GM23248 (cell line): ENCODE measurements around the gene PPP1R12A.

Experiments
- EZH2 ChIP-seq: fragments of 200-600 bp; sonication (generic); IDR thresholded peaks from 2 replicates; pipeline ENCODE4 v1.6.1; 2018; ENCODE audit warnings: antibody characterized with exemption, mild to moderate bottlenecking; ENCODE audit not compliant: insufficient read depth, poor library complexity, severe bottlenecking
- EZH2phosphoT487 ChIP-seq: fragments of 200-600 bp; sonication (generic); IDR thresholded peaks from 2 replicates; pipeline ENCODE4 v1.6.1; 2018; ENCODE audit warnings: antibody characterized with exemption, moderate library complexity, mild to moderate bottlenecking, low read depth; ENCODE audit not compliant: insufficient read depth

DNA sequence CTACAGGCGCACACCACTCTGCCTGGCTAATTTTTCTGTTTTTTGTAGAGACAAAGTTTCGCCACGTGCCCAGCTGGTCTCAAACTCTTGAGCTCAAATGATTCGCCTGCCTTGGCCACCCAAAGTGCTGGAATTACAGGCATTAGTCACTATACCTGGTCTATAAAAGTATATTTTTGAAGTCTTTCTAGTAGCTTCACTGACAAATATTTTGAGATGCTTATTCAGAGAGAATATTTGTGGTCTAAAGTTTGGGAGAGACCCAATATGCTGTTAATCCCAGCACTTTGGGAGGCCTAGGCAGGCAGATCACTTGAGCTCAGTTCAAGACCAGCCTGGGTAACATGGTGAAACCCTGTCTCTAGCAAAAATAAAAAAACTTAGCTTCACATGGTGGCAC, 22.0 kb upstream of the PPP1R12A start:
- no peak for TF ChIP-seq EZH2
- no peak for TF ChIP-seq EZH2phosphoT487
